MCF 10A (cell line): Measurements from ENCODE around the gene KIF19. TPM values are rescaled to one million over a fixed set of nuclear protein-coding genes. Genes with fewer than 3 reads are reported as not detected.

Source experiments
- BruUV-seq: library from RNA; stranded (reverse); fragments of 400-500 nt; replicated peaks from 2 replicates; lab custom pipeline; 2021; lab: Mats Ljungman, UMichigan
- CTCF ChIA-PET: fragments of 300-600 bp; sonication (Branson Sonifier 250); formaldehyde crosslinking; extraction: SDS; loops from one replicate; lab custom pipeline; 2021; ENCODE audit warnings: antibody characterized with exemption, inconsistent platforms; lab: Yijun Ruan, JAX
- POLR2A ChIA-PET: fragments of 300-600, 350-650 bp; sonication (Branson Sonifier 250); formaldehyde crosslinking; extraction: SDS; loops from one replicate; lab custom pipeline; 2020; ENCODE audit warnings: antibody characterized with exemption, inconsistent platforms; lab: Yijun Ruan, JAX
- DNase-seq: peaks from one replicate; pipeline ENCODE4 v3.0.0-alpha.2; 2018; ENCODE audit not compliant: unreplicated experiment
- H3K27ac Mint-ChIP-seq: one replicate; pipeline ENCODE4 v1.8.0; 2022; ENCODE audit warnings: mild to moderate bottlenecking, low read depth, mixed read lengths; ENCODE audit not compliant: unreplicated experiment
- H3K27me3 Mint-ChIP-seq: one replicate; pipeline ENCODE4 v1.8.0; 2022; ENCODE audit warnings: mixed read lengths; ENCODE audit not compliant: insufficient read depth, unreplicated experiment
- H3K36me3 Mint-ChIP-seq: one replicate; pipeline ENCODE4 v1.8.0; 2022; ENCODE audit warnings: mild to moderate bottlenecking, moderate library complexity, mixed read lengths; ENCODE audit not compliant: insufficient read depth, unreplicated experiment
- H3K4me1 Mint-ChIP-seq: one replicate; pipeline ENCODE4 v1.8.0; 2022; ENCODE audit warnings: mixed read lengths; ENCODE audit not compliant: insufficient read depth, unreplicated experiment
- H3K4me3 Mint-ChIP-seq: one replicate; pipeline ENCODE4 v1.8.0; 2022; ENCODE audit warnings: mild to moderate bottlenecking, moderate library complexity, mixed read lengths; ENCODE audit not compliant: unreplicated experiment
- H3K9me3 Mint-ChIP-seq: one replicate; pipeline ENCODE4 v1.8.0; 2022; ENCODE audit warnings: mixed read lengths; ENCODE audit not compliant: unreplicated experiment
- intact Hi-C: fragments of 100-400 bp; cut with micrococcal nuclease; formaldehyde crosslinking; loops from 2 replicates; pipeline ENCODE4 v1.14.1; 2022
- total RNA-seq: library from RNA; stranded (reverse); gene quantifications from 2 replicates; pipeline ENCODE4 v1.2.3, GENCODE V29; 2022
- TF ChIP-seq, protein P1 (sequence below): fragments of 200-600 bp; IDR thresholded peaks from one replicate; pipeline ENCODE4 v1.8.0; 2022; ENCODE audit warnings: antibody characterized with exemption, mild to moderate bottlenecking; ENCODE audit not compliant: unreplicated experiment

The KIF19 gene
- total RNA-seq, 1 experiment from 2014 or later, result not detected

DNA sequence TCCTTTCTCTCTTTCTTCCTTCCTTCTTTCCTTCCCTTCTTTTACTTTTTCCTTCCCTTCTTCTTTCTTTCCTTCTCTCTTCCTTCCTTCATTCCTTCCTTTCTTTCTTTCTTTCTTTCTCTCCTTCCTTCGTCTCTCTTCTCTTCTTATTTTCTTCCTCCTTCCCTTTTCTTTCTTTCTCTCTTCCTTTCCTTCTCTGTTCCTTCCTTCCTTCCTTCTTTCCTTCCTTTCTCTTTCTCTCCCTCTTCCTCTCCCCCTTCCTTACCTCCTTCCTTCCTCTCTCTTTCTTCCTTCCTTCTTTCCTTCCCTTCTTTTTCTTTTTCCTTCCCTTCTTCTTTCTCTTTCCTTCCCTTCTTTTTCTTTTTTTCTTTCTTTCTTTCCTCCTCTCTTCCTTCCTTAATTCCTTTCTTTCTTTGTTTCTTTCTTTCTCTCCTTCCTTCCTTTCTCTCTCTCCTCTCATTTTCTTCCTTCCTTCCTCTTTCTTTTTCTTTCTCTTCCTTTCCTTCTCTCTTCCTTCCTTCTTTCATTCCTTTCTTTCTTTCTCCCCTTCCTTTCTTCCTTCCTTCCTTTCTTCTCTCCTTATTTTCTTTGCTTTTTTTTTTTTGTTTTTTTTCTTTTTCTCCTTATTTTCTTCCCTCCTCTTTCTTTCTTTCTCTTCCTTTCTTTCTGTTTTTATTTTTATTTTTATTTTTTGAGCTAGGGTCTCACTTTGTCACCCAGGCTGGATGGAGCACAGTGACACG is 64.1 kb downstream of the KIF19 start:
- Mint-ChIP-seq H3K27ac (no peak overlapping the region), H3K36me3 (no peaks in the 10 kb centered on the region), H3K4me1 (peaks cover 6% of the 10 kb centered on the region), H3K4me3 (no peak overlapping the region), H3K9me3 (no peaks in the 10 kb centered on the region), H3K27me3 (peaks cover 21% of the 10 kb centered on the region)
- BruUV-seq, result no TSS peak
- DNase-seq, result no peak
- CTCF ChIA-PET, result interaction anchor here (0.9 kb wide), 1 partner anchor 11 kb away, joined by 4 read pairs; no protein-coding TSS in a partner anchor
- POLR2A ChIA-PET, result no interaction called here
- TF ChIP-seq, protein P1, sequence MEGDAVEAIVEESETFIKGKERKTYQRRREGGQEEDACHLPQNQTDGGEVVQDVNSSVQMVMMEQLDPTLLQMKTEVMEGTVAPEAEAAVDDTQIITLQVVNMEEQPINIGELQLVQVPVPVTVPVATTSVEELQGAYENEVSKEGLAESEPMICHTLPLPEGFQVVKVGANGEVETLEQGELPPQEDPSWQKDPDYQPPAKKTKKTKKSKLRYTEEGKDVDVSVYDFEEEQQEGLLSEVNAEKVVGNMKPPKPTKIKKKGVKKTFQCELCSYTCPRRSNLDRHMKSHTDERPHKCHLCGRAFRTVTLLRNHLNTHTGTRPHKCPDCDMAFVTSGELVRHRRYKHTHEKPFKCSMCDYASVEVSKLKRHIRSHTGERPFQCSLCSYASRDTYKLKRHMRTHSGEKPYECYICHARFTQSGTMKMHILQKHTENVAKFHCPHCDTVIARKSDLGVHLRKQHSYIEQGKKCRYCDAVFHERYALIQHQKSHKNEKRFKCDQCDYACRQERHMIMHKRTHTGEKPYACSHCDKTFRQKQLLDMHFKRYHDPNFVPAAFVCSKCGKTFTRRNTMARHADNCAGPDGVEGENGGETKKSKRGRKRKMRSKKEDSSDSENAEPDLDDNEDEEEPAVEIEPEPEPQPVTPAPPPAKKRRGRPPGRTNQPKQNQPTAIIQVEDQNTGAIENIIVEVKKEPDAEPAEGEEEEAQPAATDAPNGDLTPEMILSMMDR, result no peak
- intact Hi-C loops, result no loop called here

DNA sequence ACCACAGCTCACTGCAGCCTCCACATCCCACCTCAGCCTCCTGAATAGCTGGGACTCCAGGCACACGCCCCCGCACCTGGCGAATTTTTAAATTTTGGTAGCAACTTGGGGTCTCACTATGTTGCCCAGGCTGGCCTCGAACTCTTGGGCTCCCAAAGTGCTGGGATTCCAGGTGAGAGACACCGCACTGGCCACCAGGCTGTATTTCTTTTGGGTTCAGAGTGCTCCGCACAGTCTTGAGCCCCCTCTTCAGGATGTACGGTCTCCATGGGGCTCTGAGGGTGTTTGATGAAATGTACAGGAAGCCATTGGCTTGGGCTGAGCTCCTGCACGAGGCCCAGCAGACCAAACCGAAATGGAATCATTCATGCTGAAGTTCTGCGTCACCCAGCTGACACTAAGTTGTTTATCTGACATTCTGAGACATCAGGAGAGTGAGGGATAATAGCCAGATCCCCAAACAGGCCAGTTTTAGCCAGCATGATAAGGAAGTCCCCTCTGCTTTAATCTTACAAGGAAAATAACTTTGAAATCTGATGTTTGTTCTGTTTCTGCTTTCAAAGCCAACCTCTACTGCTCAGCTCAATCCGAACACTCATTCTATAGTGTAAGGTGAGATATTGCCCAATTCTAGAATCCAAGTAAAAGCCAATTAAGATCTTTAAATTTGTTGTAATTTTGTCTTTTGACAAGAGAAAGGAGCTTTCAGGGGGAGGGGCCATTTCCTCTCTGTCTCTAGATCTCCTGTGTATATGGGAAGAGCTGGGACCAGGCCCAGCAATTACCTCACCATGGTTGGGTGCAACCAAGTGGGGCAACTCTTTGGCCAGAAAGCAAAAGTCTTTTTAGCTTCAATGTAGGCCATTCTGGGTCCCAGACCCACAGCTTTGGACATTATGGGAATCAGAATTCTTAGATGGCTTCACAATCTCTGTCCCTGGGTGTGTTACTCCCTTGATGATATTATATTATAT is 64.9 kb downstream of the KIF19 start:
- ChIA-PET CTCF (interaction anchor here (0.5 to 1.9 kb wide), 7 partner anchors 10 to 473 kb away, joined by 3 to 7 read pairs (median 4); no protein-coding TSS in a partner anchor), POLR2A (interaction anchor here (1.4 kb wide), 1 partner anchor 39 kb away, joined by 3 read pairs; no protein-coding TSS in a partner anchor)
- H3K27me3 Mint-ChIP-seq, result peaks cover 21% of the 10 kb centered on the region
- TF ChIP-seq, protein P1, result no peak
- no peak for DNase-seq
- BruUV-seq, result no TSS peak
- H3K4me1 Mint-ChIP-seq, result peaks cover 6% of the 10 kb centered on the region
- no peaks in the 10 kb centered on the region for H3K9me3 Mint-ChIP-seq
- H3K27ac Mint-ChIP-seq, result no peak overlapping the region
- intact Hi-C loops, result no loop called here
- no peak overlapping the region for H3K4me3 Mint-ChIP-seq
- H3K36me3 Mint-ChIP-seq, result no peaks in the 10 kb centered on the region

DNA sequence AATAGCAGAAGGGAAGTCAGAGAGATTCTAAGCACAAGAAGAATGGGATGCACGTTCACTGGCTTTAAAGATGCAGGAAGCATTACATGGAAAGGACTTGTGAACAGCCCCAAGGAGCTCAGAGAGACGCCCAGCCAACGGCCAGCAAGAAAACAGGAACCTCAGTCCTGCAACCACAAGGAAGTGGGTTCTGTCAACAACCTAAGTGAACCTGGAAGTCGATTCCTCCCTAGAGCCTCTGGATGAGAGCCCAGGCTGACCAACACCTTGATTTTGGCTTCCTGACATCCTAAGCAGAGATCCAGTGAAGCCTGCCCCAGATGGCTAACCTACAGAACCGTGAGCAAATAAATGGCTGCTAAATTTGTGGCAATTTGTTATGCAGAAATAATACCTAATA is 65.7 kb downstream of the KIF19 start:
- ChIA-PET POLR2A (interaction anchor here (1.4 kb wide), 1 partner anchor 39 kb away, joined by 3 read pairs; no protein-coding TSS in a partner anchor), CTCF (interaction anchor here (0.6 to 1.9 kb wide), 5 partner anchors 10 to 472 kb away, joined by 3 to 7 read pairs (median 5); no protein-coding TSS in a partner anchor)
- H3K4me1 Mint-ChIP-seq, result peaks cover 6% of the 10 kb centered on the region
- no TSS peak for BruUV-seq
- no peak for DNase-seq
- H3K9me3 Mint-ChIP-seq, result no peaks in the 10 kb centered on the region
- H3K27ac Mint-ChIP-seq, result no peak overlapping the region
- TF ChIP-seq, protein P1, result no peak
- H3K27me3 Mint-ChIP-seq, result peaks cover 21% of the 10 kb centered on the region
- intact Hi-C loops, result no loop called here
- no peak overlapping the region for H3K4me3 Mint-ChIP-seq
- H3K36me3 Mint-ChIP-seq, result no peaks in the 10 kb centered on the region
